GM21529 (cell line): ENCODE data around the gene FHIT.
A peak's percentile ranks its signal among the peaks of the same experiment; 100 is the strongest.
"Not testable (repeated sequence)": the region's sequence is repeated elsewhere in the genome, so short reads cannot be mapped to it uniquely, and the experiment has no call there.

Experiments
- ATAC-seq: cut with Tn5 transposase; IDR thresholded peaks from one replicate; pipeline ENCODE4 v1.9.1; 2021; ENCODE audit not compliant: unreplicated experiment

FHIT gene

DNA sequence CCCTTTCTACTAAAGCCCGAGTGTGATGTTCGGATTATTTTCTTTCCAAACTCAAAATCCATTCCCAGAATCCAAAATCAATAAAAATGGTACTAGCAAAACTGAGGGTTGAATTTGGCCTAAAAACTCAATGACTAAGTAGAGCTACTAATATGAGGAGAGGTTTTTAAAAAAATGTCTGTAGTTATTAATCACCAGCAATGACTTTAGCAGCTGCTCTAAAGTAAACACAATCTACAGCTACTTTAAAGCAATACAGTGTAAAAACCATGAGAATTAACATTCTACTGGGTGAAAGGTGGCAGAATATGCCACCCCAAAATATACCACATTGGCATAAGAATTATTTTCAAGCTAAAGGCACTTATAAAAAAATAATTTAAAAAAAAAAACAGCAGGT lies 23.5 kb downstream of the FHIT start:
- no peak for ATAC-seq

- no peak for ATAC-seq
These were observed 25.0 kb downstream of the FHIT start for GRCh38 chr3:61226166-61226686.

- ATAC-seq: no peak
These were observed 26.4 kb downstream of the FHIT start for GRCh38 chr3:61224823-61225222.

- no peak for ATAC-seq
These were observed 27.8 kb downstream of the FHIT start for GRCh38 chr3:61223451-61223850.

- ATAC-seq: no peak
These were observed 28.8 kb downstream of the FHIT start for GRCh38 chr3:61222467-61222866.

GRCh38 chr3:61221759-61222362 lies 29.4 kb downstream of the FHIT start:
- ATAC-seq: no peak

DNA sequence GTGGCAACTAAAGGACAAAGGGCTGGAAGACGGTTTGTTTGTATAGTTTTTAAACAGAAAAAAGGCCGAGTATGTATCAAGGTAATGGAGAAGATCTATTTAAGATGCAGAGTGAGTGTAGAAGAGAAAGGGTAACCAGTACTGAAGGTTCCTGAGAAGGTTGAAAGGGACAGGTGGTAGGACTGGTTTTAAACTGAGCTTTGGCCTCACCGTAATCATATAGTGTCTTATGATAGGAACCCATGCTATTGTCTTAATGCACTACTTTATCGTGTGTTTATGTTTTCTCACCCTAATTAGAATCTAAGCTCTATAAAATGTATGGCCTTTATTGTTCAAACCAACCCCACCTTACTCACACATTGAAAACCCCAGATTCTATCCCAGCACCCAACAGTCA lies 32.7 kb downstream of the FHIT start:
- ATAC-seq: no peak

DNA sequence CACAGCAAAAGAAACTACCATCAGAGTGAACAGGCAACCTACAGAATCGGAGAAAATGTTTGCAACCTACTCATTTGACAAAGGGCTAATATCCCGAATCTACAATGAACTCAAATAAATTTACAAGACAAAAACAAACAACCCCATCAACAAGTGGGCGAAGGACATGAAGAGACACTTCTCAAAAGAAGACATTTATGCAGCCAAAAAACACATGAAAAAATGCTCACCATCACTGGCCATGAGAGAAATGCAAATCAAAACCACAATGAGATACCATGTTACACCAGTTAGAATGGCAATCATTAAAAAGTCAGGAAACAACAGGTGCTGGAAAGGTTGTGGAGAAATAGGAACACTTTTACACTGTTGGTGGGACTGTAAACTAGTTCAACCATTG lies 35.1 kb downstream of the FHIT start:
- not testable (repeated sequence) for ATAC-seq

DNA sequence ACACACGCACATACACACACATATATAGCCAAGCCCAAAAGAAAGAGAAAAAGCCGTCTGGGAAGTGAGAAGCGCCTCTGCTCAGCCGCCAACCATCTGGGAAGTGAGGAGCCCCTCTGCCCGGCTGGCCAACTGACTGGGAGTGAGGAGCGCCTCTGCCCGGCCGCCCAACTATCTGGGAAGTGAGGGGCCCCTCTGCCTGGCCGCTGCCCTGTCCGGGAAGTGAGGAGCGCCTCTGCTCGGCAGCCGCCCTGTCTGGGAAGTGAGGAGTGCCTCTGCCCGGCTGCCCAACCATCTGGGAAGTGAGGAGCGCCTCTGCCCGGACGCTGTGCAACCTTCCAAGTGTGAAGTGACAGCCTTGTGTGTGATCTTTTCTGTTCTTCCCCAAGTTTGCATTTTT lies 49.2 kb downstream of the FHIT start:
- ATAC-seq: no peak

- ATAC-seq: no peak
These were observed 50.2 kb downstream of the FHIT start for GRCh38 chr3:61201071-61201470.

- no peak for ATAC-seq
These were observed 51.0 kb downstream of the FHIT start for GRCh38 chr3:61200270-61200669.

GRCh38 chr3:61199843-61200242 lies 51.4 kb downstream of the FHIT start:
- ATAC-seq: no peak

DNA sequence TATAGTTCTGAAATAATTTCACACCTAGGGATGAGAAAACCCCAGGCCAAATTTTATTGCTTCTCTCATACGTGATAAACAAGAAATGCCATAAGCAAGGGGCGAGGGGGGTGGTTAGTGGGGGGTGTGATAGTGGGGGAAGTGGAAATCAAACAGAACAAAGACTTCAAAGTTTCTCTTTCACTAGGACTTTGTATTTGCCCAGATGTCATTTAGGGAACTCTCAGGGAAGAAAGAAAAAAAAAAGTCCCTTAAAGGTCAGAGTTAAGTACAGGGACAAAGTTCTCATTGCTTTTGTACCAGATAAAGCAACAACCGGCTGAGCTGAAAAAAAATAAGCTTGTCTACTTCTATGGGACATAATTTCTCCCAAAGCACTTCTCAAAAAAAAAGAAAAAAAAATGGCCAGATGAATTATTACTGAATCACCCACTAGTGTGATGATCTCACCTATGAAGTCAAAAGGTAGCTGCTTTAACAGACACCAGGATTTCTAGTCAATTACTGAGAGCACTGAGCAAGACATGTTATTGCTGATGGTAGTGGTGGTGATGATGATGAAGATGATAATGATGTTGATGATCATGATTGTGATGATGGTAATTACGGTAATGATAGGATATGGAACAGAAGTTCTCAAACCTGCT lies 56.2 kb downstream of the FHIT start:
- no peak for ATAC-seq

GRCh38 chr3:61192222-61192621 lies 59.0 kb downstream of the FHIT start:
- no peak for ATAC-seq

GRCh38 chr3:61190205-61190604 lies 61.0 kb downstream of the FHIT start:
- not testable (repeated sequence) for ATAC-seq

- no peak for ATAC-seq
These were observed 65.2 kb downstream of the FHIT start for GRCh38 chr3:61186030-61186429.

DNA sequence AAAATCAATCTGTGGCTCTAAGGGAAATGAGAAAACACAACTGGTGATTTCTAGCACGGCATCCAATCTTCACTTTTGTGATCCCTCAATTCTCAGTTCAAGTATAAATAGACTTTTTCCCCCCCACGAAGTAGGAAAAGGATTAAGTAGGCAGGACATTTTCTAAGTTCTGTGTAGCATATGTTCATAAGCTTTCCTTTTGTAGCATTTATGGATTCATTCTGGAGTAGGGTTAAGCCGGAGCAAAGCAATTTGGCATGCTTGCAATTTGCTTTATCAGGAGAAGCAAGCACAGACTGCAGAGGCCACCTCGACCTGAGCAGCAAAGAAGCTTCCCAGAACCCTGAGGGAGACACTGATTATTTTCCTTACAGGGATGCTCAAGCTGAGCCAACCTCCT lies 66.3 kb downstream of the FHIT start:
- no peak for ATAC-seq

GRCh38 chr3:61182662-61183061 lies 68.6 kb downstream of the FHIT start:
- peak; percentile 39 for ATAC-seq

- ATAC-seq: peak; percentile 97
These were observed 69.4 kb downstream of the FHIT start for GRCh38 chr3:61181874-61182273.

- ATAC-seq: no peak
These were observed 71.0 kb downstream of the FHIT start for GRCh38 chr3:61180206-61180605.

- ATAC-seq: no peak
These were observed 73.1 kb downstream of the FHIT start for GRCh38 chr3:61178167-61178566.

GRCh38 chr3:61177450-61177849 lies 73.8 kb downstream of the FHIT start:
- ATAC-seq: no peak

DNA sequence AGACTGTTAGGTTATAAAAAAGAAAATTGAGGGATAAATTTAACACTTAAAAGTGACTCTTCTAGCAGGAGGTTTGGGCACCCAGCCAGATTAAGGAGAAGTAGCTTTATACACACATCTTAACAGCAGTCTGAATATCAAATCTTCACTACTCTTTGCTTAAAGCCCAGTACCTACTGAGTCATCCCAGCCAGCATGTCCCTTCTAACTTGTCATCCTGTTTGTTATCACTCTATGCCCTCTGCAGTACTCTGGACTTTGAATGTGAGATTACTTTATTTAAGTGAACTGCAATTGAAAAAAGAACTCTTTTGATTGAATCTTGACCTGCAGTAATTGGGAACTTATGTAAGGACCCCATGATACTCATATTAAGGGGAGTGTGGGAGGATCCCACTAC lies 77.6 kb downstream of the FHIT start:
- ATAC-seq: no peak
